Measurements from ENCODE around the gene RPL5. TPM values are rescaled to one million over a fixed set of nuclear protein-coding genes. Genes with fewer than 3 reads are reported as not detected.

Gene RPL5
- polyA plus RNA-seq, 1 donor (not counting 4 experiments of a cell fraction or from before 2014, with no cell fraction given) = 2,236 TPM

- TF ChIP-seq EZH2 (IDR thresholded peaks at IDR 0.05; ENCODE audit: low read length) (no peak), CTCF (optimal IDR thresholded peaks at IDR 0.05 in 1 of 3, IDR thresholded peaks at IDR 0.05 in 1 of 3, conservative IDR thresholded peaks at IDR 0.05 in 1 of 3; ENCODE audit: extremely low read depth in 1 of 3, insufficient read depth in 2 of 3, low read length in 3 of 3) (no peak)
- H3K27me3 ChIP-seq (ENCODE audit: control insufficient read depth, extremely low read depth, insufficient read depth, low read length) = no peaks in the 10 kb centered on the region
- H3K4me3 ChIP-seq (ENCODE audit: control insufficient read depth in 2 of 3, extremely low read depth in 1 of 3, insufficient read depth in 2 of 3, low read depth in 1 of 3, low read length in 3 of 3) = no peak overlapping the region
- no peak overlapping the region for H3K4me2 ChIP-seq (ENCODE audit: control insufficient read depth, extremely low read depth, insufficient read depth, low read depth, low read length)
- no peaks in the 10 kb centered on the region for H3K79me2 ChIP-seq (ENCODE audit: control insufficient read depth, insufficient read depth, low read length)
- DNase-seq (ENCODE audit: low read depth, low spot score) (no peak), FAIRE-seq (no peak)
- H3K4me1 ChIP-seq (ENCODE audit: control insufficient read depth, extremely low read depth, insufficient read depth, low read length) = no peaks in the 10 kb centered on the region
- no peaks in the 10 kb centered on the region for H3K9me1 ChIP-seq (ENCODE audit: control insufficient read depth, extremely low read depth, insufficient read depth, low read length)
- dilution Hi-C loops (cut with MboI; ENCODE audit: extremely low pct_ligation_motif_present, low sequenced_read_pairs) = no loop called here
- H3K36me3 ChIP-seq (ENCODE audit: control insufficient read depth in 2 of 2, extremely low read depth in 1 of 2, insufficient read depth in 2 of 2, low read length in 2 of 2) = peaks cover 0 to 6% of the 10 kb centered on the region in 2 experiments
- H4K20me1 ChIP-seq (ENCODE audit: control insufficient read depth, extremely low read depth, insufficient read depth, low read length) = no peaks in the 10 kb centered on the region
- H2AFZ ChIP-seq (ENCODE audit: control insufficient read depth, low read length) = no peak overlapping the region
- H3K9me3 ChIP-seq (ENCODE audit: control insufficient read depth, low read depth, low read length) = no peaks in the 10 kb centered on the region
- H3K27ac ChIP-seq (ENCODE audit: control insufficient read depth, insufficient read depth, low read length) = no peak overlapping the region
- no peak overlapping the region for H3K9ac ChIP-seq (ENCODE audit: control insufficient read depth, extremely low read depth, insufficient read depth, low read length)
These were observed 44.5 kb downstream of the RPL5 start for GRCh38 chr1:92876351-92876750.

- no peak for FAIRE-seq
These were observed 45.4 kb downstream of the RPL5 start for GRCh38 chr1:92877081-92877711.

More at GRCh38 chr1:92877081-92877711, 45.4 kb downstream of the RPL5 start:
- H2AFZ ChIP-seq (ENCODE audit: control insufficient read depth, low read length) = no peak overlapping the region
- H3K36me3 ChIP-seq (ENCODE audit: control insufficient read depth in 2 of 2, extremely low read depth in 1 of 2, insufficient read depth in 2 of 2, low read length in 2 of 2) = peaks cover 0 to 6% of the 10 kb centered on the region in 2 experiments
- H3K4me2 ChIP-seq (ENCODE audit: control insufficient read depth, extremely low read depth, insufficient read depth, low read depth, low read length) = no peak overlapping the region
- no peaks in the 10 kb centered on the region for H3K9me3 ChIP-seq (ENCODE audit: control insufficient read depth, low read depth, low read length)
- H4K20me1 ChIP-seq (ENCODE audit: control insufficient read depth, extremely low read depth, insufficient read depth, low read length) = no peaks in the 10 kb centered on the region
- H3K27ac ChIP-seq (ENCODE audit: control insufficient read depth, insufficient read depth, low read length) = no peak overlapping the region
- TF ChIP-seq EZH2 (IDR thresholded peaks at IDR 0.05; ENCODE audit: low read length) (no peak), CTCF (optimal IDR thresholded peaks at IDR 0.05 in 1 of 3, IDR thresholded peaks at IDR 0.05 in 1 of 3, conservative IDR thresholded peaks at IDR 0.05 in 1 of 3; ENCODE audit: extremely low read depth in 1 of 3, insufficient read depth in 2 of 3, low read length in 3 of 3) (no peak)
- H3K4me3 ChIP-seq (ENCODE audit: control insufficient read depth in 2 of 3, extremely low read depth in 1 of 3, insufficient read depth in 2 of 3, low read depth in 1 of 3, low read length in 3 of 3) = no peak overlapping the region
- H3K9ac ChIP-seq (ENCODE audit: control insufficient read depth, extremely low read depth, insufficient read depth, low read length) = no peak overlapping the region
- no peaks in the 10 kb centered on the region for H3K79me2 ChIP-seq (ENCODE audit: control insufficient read depth, insufficient read depth, low read length)
- no peaks in the 10 kb centered on the region for H3K9me1 ChIP-seq (ENCODE audit: control insufficient read depth, extremely low read depth, insufficient read depth, low read length)
- H3K27me3 ChIP-seq (ENCODE audit: control insufficient read depth, extremely low read depth, insufficient read depth, low read length) = no peaks in the 10 kb centered on the region
- H3K4me1 ChIP-seq (ENCODE audit: control insufficient read depth, extremely low read depth, insufficient read depth, low read length) = no peaks in the 10 kb centered on the region
- dilution Hi-C loops (cut with MboI; ENCODE audit: extremely low pct_ligation_motif_present, low sequenced_read_pairs) = no loop called here
- DNase-seq (ENCODE audit: low read depth, low spot score) = no peak

Measured in keratinocyte (primary cell).